ENCODE results near the gene JAKMIP2.
"Not testable (repeated sequence)": the region's sequence is repeated elsewhere in the genome, so short reads cannot be mapped to it uniquely, and the experiment has no call there.

JAKMIP2 gene

GRCh38 chr5:147743678-147744374 lies 38.7 kb downstream of the JAKMIP2 start:
- peak; percentile 85 for DNase-seq

- peak; percentile 33 for DNase-seq
Measured at GRCh38 chr5:147743012-147743411, 39.5 kb downstream of the JAKMIP2 start.

- DNase-seq, result no peak
Measured at GRCh38 chr5:147742151-147742550, 40.4 kb downstream of the JAKMIP2 start.

GRCh38 chr5:147740864-147741263 lies 41.7 kb downstream of the JAKMIP2 start:
- DNase-seq, result no peak

DNA sequence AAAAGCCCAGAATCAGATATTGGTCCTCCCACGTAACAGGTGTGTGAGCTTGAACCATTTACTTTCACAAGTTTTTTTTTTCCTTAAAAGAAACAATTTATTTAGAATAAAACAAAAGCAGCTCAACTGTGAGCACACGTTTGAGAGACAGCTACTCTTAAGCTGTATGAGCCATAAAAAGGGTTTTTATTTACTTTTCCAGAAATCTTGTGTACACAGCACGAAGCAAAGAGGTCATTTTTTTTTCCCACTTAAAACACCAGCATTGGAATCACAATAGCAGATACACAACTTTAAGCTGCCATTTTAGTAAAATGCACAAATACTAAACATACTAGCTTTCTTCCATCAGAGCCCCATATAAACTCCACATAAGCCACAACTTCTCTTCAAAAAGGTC lies 44.6 kb downstream of the JAKMIP2 start:
- DNase-seq, result peak; percentile 34

DNA sequence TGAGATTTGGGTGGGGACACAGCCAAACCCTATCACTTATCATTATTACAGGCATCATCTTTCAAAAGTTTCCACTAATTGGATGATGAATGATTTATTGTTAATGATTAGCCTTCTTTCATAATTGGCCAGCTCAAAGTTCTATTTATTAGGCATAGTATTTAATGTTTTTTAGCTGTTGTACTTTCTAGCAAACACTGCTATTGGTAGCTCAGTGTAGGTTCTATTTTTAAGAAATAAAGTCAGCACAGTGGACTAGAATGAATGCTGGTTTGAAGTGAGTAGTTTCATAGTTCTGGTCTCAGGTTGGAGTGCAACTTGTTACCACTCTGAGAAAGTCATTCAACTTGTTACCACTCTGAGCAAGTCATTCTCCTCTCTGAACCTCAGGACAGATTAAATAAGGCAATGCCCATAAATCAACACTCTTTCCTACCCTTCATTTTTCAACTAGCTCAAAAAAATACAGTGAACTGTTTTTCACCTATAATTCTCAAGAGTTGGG lies 46.9 kb downstream of the JAKMIP2 start:
- DNase-seq, result no peak

GRCh38 chr5:147734894-147735293 lies 47.6 kb downstream of the JAKMIP2 start:
- no peak for DNase-seq

DNA sequence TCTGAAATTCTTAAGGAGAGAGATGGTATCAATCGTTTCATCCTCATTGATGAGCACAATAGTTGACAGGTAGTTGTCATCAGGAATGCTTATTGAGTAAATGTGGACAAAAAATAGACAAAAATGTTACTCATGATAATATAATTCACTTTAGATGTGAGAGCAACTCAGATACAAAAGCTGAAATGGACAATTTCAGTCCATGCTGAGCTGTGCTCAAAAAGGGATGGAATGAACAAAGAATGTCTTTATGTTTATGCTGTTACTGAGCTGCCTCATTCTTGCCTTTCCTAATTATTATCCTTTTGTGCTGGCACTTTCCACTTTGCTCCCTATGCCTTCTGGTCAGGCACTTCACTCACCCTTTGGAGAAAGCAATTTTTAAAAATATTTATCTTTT lies 49.5 kb downstream of the JAKMIP2 start:
- no peak for DNase-seq

GRCh38 chr5:147732291-147732883 lies 50.1 kb downstream of the JAKMIP2 start:
- DNase-seq, result no peak

GRCh38 chr5:147731431-147732290 lies 50.9 kb downstream of the JAKMIP2 start:
- no peak for DNase-seq

GRCh38 chr5:147727200-147727599 lies 55.3 kb downstream of the JAKMIP2 start:
- DNase-seq, result no peak

GRCh38 chr5:147721191-147721960 lies 61.2 kb downstream of the JAKMIP2 start:
- not testable (repeated sequence) for DNase-seq

DNA sequence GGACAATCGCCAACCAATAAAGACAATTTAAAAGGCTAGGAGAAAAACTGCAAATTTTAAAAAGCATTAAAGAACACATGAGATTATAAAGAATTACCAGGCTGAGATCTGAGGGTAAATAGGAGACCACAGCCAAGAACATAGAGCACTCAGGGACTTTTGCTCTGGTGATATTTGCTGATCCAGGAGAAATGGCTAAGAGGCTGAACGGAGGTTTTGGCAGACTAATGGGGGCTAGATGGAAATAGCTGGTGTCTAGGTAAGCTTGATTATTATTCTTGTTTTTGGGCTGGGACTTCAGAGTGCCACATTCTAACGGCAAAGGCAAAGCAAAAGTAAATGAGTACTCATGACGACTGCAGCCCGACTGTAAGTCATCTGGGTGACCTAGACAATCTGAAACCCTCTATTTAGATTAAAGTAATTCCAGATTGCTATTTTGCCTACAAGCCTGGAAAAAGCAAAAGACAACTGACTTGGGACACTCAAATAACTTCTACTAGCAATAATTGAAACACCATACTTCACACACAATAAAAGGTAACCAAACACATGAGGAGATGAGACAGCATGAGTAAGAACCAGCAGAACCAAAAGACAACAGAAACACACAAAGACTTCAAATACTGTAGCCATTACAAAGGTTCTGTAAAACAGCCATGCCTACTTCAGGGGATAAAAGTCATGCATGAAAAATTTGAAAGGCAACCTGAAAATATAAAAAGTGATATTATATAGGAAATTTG lies 68.8 kb downstream of the JAKMIP2 start:
- DNase-seq, result no peak

- no peak for DNase-seq
Measured at GRCh38 chr5:147712598-147712997, 69.9 kb downstream of the JAKMIP2 start.

- DNase-seq, result no peak
Measured at GRCh38 chr5:147712019-147712418, 70.5 kb downstream of the JAKMIP2 start.

DNA sequence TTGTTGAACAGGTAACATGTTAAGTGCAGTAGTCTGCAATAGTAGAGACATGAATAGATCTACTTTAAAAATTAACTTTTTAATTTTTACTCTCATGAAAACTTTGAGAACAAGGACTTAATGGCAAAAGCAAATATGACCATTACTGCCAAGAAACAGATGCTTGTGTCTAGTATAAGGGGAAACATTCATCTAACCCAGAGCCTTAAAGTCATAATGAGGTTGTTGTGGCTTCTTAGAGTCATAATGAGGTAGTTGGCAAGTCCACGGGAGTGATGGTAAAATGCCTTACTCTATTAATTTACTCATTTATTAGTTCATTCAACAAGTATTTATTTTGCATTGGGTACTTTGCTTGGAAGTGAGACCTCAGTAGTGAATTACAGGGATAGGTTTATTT lies 71.5 kb downstream of the JAKMIP2 start:
- DNase-seq, result no peak

- DNase-seq, result no peak
Measured at GRCh38 chr5:147708708-147709107, 73.8 kb downstream of the JAKMIP2 start.

DNA sequence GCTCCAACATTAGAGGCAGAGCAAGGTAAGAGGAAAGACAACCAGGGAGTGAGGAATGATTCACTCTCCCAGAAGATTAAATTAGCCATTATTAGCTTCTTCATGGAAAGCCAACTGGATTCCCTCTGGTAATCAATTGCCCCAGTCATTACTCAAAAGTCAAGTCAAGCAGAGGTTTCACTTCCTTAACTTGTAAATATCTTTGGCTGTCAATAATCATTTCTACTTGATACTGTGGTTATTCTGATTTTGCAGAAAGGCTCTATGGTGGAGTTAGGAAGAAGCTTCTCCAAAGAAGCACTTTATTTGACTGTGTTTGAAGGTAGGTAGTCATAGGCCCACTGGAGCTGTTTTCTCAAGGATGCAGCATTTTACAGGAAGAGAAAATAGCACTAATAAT lies 78.0 kb downstream of the JAKMIP2 start:
- DNase-seq, result no peak

DNA sequence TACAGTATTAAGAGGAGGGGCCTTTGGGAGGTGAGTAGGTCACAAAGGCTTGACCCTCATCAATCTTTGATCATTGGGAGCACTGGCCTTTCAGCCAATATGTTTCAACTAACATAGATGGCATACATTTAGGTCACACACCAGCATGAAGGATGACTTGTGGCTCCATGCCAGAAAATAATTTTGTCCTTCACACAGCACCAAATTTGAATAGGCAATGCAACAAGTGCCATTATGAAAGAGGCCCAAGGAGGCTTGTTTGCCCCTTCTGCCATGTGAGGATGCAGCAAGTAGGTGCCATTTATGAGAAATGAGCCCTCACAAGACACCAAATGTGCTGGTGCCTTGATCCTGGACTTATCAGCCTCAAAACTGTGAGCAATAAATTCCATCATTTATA lies 81.1 kb downstream of the JAKMIP2 start:
- no peak for DNase-seq

GRCh38 chr5:147699496-147700088 lies 82.9 kb downstream of the JAKMIP2 start:
- no peak for DNase-seq

DNA sequence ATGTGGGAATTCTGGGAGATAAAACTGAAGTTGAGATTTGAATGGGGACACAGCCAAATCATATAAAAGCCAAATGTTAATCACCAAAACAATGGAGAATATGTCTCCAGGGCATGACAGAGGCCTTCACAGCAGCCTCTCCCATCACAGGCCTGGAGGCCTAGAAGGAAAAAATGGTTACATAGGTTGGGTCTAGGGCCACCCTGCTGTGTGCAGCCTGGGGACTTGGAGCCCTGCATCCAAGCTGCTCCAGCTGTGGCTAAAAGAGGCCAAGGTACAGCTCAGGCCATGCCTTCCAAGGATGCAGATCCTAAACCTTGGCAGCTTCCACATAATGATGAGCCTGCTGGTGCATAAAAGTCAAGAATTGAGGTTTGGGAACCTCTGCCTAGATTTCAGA lies 85.1 kb downstream of the JAKMIP2 start:
- no peak for DNase-seq

DNA sequence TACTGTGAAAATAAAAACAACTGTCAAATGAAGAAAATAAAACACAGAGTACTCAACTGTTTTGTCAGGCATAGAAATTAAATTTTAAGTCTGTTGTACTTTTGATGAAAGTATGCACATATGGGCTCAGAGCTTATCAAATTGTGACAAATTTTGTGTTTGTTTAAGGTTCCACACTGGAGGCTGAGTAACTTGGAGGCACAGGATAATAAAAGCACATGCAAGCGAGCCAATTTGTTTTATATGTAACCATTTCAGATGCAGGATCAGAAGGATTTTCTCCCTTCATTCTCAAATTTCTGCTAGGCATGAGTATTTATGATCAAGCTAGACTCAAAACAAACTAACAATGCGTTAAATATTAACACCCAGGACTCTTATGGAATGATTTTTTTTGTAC lies 87.8 kb downstream of the JAKMIP2 start:
- no peak for DNase-seq
